ENCODE data around the gene DNAJC5G.

GRCh38 chr2:27278010-27278409 lies 2.8 kb downstream of the DNAJC5G start:
- TF ChIP-seq CTCF (IDR thresholded peaks at IDR 0.05) (no peak), POLR2A (IDR thresholded peaks at IDR 0.05) (no peak)

Measured in vagina (tissue), 2 donors.